IPS-18c (cell line): ENCODE data around the gene ENO3.

Source experiments
- H3K4me3 ChIP-seq: 2 replicates; pipeline ENCODE4 v1.7.0; 2013; ENCODE audit warnings: low read depth, mild to moderate bottlenecking, low read length, moderate library complexity; ENCODE audit not compliant: insufficient read depth
- H3K9me3 ChIP-seq: one replicate; pipeline ENCODE4 v1.6.1; 2013; ENCODE audit warnings: mild to moderate bottlenecking, low read length, moderate library complexity; ENCODE audit not compliant: control insufficient read depth, insufficient read depth

The ENO3 gene

DNA sequence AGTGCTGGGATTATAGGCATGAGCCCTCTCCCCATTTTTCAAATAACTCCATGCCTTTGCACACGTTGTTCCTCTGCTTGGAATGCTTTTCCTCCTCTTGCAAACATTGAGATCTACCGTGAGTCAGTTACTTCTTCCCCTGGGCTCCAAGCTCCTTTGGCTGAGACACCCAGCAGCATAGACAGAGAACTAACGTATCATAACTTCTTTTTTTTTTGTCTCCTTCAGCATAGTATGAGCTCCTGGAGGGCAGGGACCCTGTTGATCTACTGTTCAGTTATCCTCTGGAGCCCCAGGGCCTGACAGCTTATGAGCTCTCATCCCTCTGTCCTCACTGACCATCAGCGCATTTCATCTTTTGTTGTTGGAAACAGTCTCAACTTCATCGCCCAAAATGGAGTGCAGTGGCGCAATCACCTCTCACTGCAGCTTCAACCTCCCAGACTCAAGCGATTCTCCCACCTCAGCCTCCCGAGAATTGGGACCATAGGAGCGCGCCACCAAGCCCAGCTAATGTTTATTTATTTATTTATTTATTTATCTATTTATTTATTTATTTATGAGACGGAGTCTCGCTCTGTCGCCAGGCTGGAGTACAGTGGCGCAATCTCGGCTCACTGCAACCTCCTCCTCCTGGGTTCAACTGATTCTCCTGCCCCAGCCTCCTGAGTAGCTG lies 14.5 kb downstream of the ENO3 start:
- Histone ChIP-seq H3K9me3 (peaks cover 7% of the 10 kb centered on the region), H3K4me3 (no peak overlapping the region)

DNA sequence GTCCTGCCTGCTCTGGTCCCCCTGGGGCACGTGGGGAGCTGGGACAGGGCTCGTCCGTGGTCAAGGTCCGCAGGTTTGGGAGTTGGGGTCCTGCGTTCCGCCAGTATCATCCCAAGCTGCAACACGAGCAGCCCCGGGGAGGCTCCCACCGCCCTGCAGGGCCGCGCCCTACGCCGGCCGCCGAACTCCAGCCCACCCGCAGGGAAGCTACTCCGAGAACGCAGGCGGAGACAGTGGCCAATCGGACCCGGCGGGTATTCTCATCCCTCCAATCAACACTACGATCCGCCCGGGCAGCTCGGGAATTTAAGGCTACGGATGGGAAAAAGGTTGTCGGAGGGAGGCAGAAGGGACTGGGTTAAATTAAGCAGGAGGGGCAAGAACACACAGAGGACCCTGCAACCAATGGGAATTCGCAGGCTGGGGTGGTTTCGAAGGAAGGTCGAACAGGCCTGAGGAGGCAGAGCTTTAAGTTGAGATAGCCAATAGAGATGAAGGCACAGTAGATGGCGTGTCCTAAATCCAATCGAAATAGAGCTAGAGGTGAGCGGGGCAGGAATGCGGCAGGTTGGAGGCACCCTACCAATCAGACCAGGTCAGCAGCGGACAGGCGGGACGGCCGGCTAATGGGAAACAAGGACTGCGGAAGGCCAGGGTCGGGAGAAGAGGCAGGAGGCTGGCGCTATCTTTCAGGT lies 16.1 kb downstream of the ENO3 start:
- Histone ChIP-seq H3K9me3 (peaks cover 7% of the 10 kb centered on the region), H3K4me3 (peak overlapping the region; percentile 92)

DNA sequence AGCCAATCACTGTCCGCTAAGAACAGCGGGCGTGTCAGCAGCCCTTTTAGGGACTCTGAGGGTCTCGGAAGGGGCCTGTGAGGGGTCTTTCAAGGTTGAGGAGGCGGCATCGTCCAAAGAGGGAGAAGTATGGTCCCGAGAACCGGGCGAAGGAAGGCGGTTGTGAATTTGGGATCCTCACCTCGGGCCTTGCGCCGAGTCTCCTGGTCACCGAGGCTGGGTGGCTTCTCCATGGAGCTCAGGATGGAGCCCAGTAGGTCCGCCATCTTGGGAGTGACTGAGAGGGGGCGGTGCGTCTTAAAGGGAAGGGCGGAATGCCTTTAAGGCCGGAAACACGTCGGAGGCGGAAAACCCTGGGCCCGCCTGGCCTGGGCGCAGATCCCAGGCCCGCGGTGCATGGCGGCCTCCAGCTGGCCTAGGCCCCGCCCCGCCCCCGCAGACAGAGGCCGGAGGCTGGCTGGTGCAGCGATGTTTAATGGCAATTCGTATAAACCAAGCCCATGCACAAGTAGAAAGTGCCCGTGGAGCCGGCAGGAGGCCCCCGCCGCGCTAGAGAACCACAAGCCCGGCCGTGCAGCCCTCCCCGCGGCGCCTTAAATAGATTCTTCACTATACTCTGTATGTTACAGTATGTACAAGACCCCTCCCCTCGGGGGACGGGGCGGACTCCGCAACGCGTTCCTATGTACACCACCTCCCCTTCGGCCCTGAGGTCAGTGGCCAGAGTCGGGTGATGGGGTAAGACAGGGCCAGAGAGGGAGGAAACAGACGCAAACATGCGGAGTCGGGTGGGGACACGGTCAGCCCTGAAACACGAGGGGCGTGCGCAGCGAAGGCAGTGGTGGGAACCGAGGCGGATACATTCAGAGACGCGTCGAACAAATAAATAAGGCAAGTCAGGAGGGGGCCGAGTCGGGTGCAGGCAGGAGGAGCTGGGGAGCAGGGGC lies 16.9 kb downstream of the ENO3 start, which contains the start of gene SPAG7:
Gene SPAG7, minus strand, starts transcription at position 279 of the 947 bp plus-strand sequence. Its CDS starts 13 bp downstream, at position 266.
- Histone ChIP-seq H3K4me3 (peak within 1 kb of the TSS; percentile 92), H3K9me3 (peaks cover 7% of the 10 kb centered on the region)

DNA sequence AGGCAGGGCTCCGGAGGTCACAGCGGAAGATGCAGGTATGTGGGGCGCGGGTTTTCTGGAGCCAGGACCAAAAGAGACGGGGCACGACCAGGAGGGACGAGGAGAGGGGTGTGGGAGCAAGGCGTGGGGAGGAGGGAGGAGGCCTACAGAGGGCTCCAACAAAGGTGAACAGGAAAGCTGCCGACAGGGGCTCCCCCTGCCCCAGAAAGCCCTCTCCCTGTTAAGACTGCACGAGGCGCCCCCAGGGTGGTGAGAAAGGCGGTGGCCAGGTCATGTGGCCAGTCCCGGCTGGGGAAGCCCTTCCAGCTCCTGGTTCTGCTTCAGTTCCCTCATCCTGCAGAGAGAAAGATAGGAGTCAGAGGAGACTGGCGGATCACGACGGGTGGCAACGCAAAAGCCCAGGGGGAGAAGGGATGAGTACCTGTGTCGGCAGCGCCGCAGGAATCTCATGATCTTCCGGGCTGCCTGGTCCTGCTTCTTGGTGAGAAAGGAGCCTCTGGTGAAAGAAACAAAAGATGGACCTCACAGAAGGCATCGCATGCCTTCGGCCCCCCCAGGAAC lies 17.6 kb downstream of the ENO3 start:
- Histone ChIP-seq H3K9me3 (peaks cover 7% of the 10 kb centered on the region), H3K4me3 (peak overlapping the region; percentile 92)

DNA sequence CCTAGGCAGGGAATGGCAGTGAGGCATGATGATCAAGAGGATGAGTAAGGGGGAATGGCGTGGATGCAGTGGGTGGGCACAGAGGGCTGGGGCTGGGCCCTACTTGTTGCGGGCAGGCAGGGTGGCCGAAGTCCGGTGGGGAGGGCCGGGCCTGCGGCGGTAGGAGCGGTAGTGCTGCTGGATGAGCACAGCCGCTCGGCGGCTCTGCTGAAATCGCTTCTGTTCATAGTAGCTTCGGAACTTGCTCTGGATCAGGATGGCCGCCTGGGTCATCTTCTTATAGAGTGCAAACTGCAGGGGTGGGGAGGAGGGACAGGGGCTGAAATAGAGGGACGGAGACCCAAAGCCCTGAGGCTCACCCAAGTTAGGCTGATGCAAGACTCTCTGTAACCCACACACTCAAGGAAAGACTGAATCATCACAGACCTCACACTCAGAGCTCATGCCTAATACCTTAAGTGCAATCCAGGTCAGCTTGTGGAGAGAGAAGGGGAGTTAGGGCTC lies 18.2 kb downstream of the ENO3 start:
- Histone ChIP-seq H3K4me3 (peak overlapping the region; percentile 92), H3K9me3 (peaks cover 7% of the 10 kb centered on the region)

DNA sequence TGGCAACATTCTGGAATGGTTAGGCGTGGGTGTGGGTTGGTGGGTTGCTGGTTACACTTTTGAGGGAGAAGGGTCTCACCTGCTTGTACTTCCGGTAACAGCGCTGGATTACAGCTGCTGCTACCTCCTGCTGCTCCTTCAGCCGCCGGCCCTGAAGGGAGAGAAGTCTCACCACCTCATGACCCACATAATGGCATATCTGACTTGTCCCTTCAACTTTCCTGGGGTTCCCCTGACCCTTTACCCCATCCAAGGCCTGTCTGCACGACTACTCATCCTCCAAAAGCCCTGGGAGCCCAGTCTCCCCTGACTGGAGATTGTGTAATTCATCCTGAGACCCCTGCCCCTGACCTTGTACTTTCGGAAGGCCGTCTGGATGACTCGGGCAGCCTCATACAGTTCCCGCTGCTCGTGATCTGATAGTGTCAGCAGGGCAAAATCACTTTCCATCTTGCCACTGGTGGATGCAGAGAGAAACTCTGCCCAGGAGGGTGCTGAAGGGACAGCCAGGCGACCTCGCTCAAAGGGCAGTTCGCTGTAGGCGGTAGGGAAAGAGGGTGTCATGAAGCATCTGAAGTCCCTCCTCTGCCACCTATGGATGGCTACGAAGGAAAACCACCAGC lies 18.7 kb downstream of the ENO3 start:
- peaks cover 7% of the 10 kb centered on the region for H3K9me3 ChIP-seq
- peak overlapping the region; percentile 92 for H3K4me3 ChIP-seq

DNA sequence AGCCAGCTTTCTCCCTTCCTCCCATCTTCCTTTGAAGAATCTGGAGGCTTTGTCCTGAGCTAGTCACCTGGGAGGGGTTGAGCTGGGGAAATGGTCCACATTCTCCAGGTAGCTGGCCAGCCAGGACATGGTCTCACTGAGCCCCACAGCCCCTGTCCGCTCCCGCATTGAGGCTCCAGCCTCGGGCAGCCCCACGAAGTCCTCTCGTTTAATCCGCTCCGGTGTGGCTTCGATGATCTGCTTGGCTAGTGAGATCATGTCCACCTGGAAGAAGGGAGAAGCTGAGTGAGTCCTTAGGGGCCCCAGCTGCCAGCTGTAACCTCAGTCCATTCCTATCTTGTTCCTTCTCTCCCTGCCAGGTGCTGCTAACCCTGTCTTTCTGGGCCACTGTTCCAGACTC lies 19.4 kb downstream of the ENO3 start:
- Histone ChIP-seq H3K4me3 (no peak overlapping the region), H3K9me3 (peaks cover 7% of the 10 kb centered on the region)

DNA sequence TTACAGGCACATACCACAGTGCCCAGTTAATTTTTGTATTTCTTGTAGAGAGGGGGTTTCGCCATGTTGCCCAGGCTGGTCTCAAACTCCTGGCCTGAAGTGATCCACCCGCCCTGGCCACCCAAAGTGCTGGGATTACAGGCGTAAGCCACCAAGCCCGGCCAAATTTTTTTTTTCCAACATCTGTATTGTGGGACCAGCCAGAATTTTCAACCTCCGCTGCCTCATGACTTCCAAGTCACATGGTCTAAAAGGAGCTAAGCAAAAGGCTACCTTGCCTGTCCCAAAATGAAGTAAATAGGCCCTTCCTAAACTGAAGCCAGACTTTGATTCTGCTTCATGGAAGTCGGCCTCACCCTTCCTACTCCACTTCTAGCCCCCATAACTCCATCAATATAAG lies 20.9 kb downstream of the ENO3 start:
- Histone ChIP-seq H3K9me3 (peaks cover 5% of the 10 kb centered on the region), H3K4me3 (no peak overlapping the region)

DNA sequence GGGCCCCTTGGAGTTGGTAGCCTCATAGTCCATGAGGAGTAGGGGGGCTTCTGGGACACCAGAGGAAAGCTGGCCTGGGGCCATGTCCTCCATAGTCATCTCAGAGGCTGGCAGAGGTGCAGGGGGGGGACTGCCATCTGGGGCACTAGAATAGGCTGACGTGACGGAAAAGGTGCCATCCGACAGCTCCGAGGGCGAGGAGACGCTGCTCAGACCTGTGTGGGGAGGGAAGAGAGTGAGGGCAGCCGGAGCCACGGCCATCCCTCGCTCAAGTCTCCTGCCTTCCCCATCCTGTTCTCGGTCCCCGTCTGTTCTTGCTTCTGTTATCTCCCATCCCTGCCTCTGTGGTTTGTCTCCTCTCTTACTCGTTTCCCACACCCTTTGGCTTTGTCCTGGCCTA lies 21.4 kb downstream of the ENO3 start:
- Histone ChIP-seq H3K4me3 (no peak overlapping the region), H3K9me3 (peaks cover 5% of the 10 kb centered on the region)

DNA sequence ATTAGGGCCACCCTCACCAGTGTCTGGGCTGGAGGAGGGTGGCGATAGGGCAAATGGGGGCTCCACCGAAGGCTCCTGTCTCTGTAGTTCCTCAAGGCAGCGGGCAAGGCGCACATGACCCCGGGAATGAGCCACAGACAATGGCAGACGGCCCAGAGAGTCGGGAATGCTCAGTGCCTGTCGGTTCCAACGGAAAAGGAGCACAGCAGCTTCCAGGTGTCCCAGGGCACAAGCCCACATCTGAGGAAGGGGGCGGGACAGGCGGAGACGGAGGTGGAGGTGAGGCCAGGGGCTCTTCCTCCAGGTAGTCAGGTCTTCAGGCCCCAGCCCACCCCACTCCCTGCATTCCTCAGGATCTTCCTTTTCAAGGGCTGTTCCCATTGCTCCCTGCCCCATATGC lies 21.8 kb downstream of the ENO3 start:
- H3K4me3 ChIP-seq = no peak overlapping the region
- H3K9me3 ChIP-seq = peaks cover 3% of the 10 kb centered on the region

DNA sequence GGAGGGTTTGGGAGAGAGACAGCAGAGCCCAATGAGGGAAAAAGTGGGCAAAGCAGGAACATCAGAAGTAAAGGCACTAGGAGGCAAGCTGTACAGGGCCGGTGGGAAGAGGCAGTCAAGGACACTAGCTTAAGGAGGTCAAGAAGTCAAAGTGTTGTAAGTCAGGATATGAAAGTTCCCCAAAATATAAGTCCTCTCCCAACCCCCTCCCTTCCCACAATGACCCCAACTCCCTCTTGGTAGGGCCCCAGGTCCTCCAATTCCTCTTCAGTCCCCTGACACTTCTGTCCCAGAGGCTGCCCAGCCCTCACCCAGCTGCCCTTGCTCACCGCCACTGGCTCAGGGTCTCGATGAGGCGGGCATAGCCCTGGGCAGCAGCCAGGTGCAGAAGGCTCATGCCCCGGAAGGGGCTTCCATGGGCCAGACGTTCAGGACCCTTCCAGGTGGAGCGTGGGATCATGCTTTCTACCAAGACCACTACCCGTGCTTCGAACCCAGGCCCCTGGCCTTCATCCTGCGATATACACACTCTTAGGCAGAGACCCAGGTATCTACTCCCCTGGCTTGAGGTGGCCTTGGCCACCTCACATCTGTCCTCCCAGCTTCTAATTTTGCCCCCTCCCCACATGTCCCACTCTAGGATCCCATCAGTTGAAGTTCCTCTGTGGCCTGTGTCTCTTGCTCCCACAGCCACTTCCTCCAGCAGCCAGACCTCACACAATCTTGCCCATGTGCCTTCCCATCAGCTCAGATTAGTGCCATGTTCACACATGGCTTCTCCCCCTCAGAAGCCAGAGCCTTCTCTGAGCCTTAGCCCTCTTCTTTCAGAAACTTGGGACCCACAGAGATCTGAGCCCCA lies 22.6 kb downstream of the ENO3 start:
- Histone ChIP-seq H3K4me3 (no peak overlapping the region), H3K9me3 (no peaks in the 10 kb centered on the region)

DNA sequence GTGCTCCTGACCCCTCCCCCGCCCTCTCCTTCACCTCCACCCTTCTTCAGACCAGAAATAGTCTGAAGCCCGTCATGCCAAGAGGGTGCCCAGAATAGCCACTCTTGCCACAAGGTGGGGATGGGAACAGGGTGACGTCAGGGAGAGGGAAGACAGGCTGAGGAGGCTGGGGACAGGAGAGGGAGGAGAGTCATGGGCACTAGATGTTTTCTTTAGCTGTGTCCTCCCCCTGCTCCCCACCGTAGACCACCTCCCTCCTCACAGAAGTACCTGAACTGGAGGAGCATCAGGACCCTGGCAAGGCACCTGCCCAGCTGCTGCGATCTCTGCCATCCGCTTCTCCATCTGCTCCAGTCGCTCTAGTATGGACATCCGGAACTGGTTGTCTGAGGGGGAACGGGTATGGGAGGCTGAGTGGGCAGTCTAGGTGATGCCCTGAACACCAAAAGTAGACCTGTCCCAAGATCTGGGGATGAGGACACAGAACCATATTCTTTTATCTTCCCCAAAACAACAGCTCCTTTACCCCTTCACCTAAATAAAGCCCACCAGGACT lies 23.3 kb downstream of the ENO3 start:
- H3K9me3 ChIP-seq = no peaks in the 10 kb centered on the region
- no peak overlapping the region for H3K4me3 ChIP-seq

DNA sequence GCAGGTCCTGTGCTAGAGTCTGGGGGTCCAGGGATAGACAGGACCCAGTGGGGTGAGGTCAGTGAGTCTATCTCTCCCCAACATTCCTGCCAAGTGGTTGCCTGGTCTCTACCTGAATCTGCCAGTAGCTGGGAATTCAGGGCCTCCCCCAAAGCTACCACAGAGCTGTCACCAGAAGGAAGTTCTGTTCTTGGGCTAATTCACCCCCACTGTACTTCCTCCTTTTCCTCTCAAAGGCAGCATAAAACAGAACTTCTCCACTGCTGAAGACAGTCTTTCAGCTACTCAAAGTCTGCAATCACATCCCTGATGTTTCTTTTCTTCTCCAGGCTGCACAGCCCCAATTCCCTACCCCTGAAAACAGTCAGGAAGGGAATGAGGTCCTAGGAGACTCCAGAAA lies 27.8 kb downstream of the ENO3 start:
- Histone ChIP-seq H3K9me3 (no peaks in the 10 kb centered on the region), H3K4me3 (no peak overlapping the region)

DNA sequence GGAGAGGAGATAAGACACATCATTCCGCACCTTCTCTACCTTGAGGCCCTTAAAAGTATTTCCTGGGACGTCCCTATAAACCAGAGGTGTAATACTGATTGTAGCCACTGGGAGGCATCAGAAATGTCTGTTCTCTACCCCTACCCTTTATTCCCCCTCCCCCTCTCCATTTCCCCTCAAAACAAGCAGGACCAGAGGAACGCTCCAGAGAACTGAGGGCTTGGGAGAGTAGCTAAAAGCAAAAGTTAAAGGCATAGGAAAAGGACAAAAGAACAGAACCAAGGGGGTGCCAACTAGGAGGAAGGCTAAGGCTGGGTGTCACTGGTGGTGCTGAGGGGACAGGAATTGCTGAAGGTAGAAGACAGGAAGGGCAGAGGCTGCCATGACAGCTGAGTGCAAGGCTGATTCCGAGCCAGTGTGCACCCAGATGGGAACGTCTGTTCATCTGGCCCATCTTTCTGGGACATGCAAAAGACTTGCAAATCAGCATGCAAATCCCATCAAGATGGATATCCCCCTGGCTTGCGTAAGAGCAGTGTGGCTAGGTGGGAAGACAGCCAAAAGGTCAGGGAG lies 29.8 kb downstream of the ENO3 start:
- H3K4me3 ChIP-seq = no peak overlapping the region
- H3K9me3 ChIP-seq = no peaks in the 10 kb centered on the region

DNA sequence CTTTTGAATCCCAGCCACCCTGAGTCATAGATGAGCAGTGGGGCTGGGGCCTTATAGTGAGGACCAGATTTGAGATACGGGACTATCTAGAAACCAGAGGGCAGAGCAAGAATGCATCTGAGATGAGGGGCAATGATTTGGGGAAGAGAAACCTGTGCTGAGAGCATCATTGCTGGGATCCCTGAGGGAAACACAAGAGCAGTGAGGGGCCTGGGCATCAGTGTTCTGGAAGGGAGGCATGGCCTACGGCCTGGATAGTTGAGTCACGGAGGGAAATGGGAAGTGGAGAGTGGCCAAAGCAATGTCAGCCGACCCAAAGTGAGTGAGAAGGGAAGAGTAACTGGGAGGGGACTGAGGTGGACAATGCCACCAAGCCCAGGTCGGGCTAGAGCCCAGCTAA lies 31.4 kb downstream of the ENO3 start:
- Histone ChIP-seq H3K9me3 (no peaks in the 10 kb centered on the region), H3K4me3 (no peak overlapping the region)
